Measurements from ENCODE around the gene ANXA1. TPM values are rescaled to one million over a fixed set of nuclear protein-coding genes. Genes with fewer than 3 reads are reported as not detected.

Gene ANXA1
- total and polyA plus RNA-seq, 10 of the 15 experiments (the other 5 are each of a cell fraction or from before 2014, with no cell fraction given): 6.6 to 30.1 (median 12.6) TPM

DNA sequence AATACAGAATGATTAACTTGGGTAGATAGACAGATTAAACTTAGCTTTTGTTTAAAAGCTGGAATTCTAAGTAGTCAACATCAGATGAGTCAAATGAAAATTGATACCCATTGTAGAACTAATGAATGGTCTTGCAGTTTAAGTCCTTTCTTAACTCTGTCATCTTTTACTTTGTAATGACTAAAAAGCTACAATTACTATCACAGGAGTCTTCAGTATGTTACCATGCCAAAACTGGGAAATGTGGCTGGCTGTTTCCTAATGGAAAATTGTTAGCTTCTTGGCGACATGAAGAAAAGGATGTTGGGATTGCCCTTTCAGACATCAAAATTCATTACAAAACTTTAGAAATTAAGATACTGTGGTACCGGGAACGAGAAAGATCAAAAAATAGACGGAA, 20.2 kb upstream of the ANXA1 start:
- Histone ChIP-seq H3K27ac (ENCODE audit: control insufficient read depth, insufficient read depth) (no peak overlapping the region), H3K4me1 (ENCODE audit: control insufficient read depth, insufficient read depth, low read length) (peaks cover 3% of the 10 kb centered on the region; the same call in 1 of the 2 replicates), H3K9me3 (replicated peaks; ENCODE audit: control insufficient read depth, insufficient read depth, low read length) (no peaks in the 10 kb centered on the region; the same call in 2 of the 3 replicates), H3K4me2 (ENCODE audit: control insufficient read depth, insufficient read depth) (peak overlapping the region; percentile 90; the same call in 1 of the 2 replicates), H3K27me3 (replicated peaks in 1 of 2; ENCODE audit: control insufficient read depth in 2 of 2, insufficient read depth in 2 of 2, low read length in 1 of 2) (no peaks in the 10 kb centered on the region), H4K20me1 (ENCODE audit: control insufficient read depth, insufficient read depth) (no peaks in the 10 kb centered on the region), H2AFZ (ENCODE audit: control insufficient read depth, low read depth, low read length) (peak overlapping the region; percentile 94; the same call in 1 of the 2 replicates), H3K4me3 (no peak overlapping the region), H3K79me2 (ENCODE audit: control insufficient read depth, insufficient read depth, low read length) (no peaks in the 10 kb centered on the region), H3K9ac (ENCODE audit: control insufficient read depth, insufficient read depth, low read length) (no peak overlapping the region), H3K36me3 (ENCODE audit: control insufficient read depth in 2 of 2, insufficient read depth in 2 of 2, low read length in 1 of 2) (no peaks in the 10 kb centered on the region)
- DNase-seq (ENCODE audit: low read depth, low spot score) (no peak), FAIRE-seq (no peak), ATAC-seq (no peak)
- 68% methylated on average over 4 of the region's 4 CpGs for WGBS (ENCODE audit: insufficient coverage, insufficient replicate concordance, low lambda C conversion rate, missing lambda C conversion rate)
- ChIA-PET POLR2A (interaction anchor here (0.7 to 1.3 kb wide), 2 partner anchors 10 to 51 kb away, joined by 3 to 5 read pairs; no protein-coding TSS in a partner anchor), RAD21 (ENCODE audit: unreplicated experiment) (interaction anchor here (1.0 kb wide), 1 partner anchor 24 kb away, joined by 3 read pairs; no protein-coding TSS in a partner anchor), SMC1A (ENCODE audit: uncharacterized antibody, unreplicated experiment) (interaction anchor here (0.8 to 1.4 kb wide), 8 partner anchors 11 to 52 kb away, joined by 3 to 5 read pairs (median 3); no protein-coding TSS in a partner anchor), CTCF (interaction anchor here (1.1 to 1.4 kb wide), 3 partner anchors 14 to 52 kb away, joined by 3 to 7 read pairs (median 3); no protein-coding TSS in a partner anchor)
- intact Hi-C loops (cut with micrococcal nuclease; ENCODE audit: unreplicated experiment) (no loop called here), in situ Hi-C loops (cut with MboI) (no loop called here)
- BruUV-seq (replicated peaks): no TSS peak
- TF ChIP-seq HDAC2 (IDR thresholded peaks at IDR 0.05) (no peak), ZNF622 (IDR thresholded peaks at IDR 0.05) (no peak), BACH1 (IDR thresholded peaks at IDR 0.05; ENCODE audit: borderline replicate concordance) (no peak), IRF4 (IDR thresholded peaks at IDR 0.05; ENCODE audit: low read depth, low read length) (no peak), SREBF1 (IDR thresholded peaks at IDR 0.05; ENCODE audit: low read length) (no peak), MTA2 (IDR thresholded peaks at IDR 0.05; ENCODE audit: low read depth) (no peak), SMAD5 (IDR thresholded peaks at IDR 0.05; ENCODE audit: low read depth) (no peak)
- TF ChIP-seq, protein P1, sequence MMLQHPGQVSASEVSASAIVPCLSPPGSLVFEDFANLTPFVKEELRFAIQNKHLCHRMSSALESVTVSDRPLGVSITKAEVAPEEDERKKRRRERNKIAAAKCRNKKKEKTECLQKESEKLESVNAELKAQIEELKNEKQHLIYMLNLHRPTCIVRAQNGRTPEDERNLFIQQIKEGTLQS (IDR thresholded peaks at IDR 0.05; ENCODE audit: borderline replicate concordance, extremely low read depth, low read depth, low read length): no peak

All from GM12878 (cell line).